IPS DF 4.7 (cell line): ENCODE data around the gene RFX3.

Source experiments
- DNase-seq: peaks from one replicate; pipeline ENCODE4 v3.0.0-alpha.2; 2013; ENCODE audit warnings: low spot score; ENCODE audit errors: extremely low read depth

The RFX3 gene

DNA sequence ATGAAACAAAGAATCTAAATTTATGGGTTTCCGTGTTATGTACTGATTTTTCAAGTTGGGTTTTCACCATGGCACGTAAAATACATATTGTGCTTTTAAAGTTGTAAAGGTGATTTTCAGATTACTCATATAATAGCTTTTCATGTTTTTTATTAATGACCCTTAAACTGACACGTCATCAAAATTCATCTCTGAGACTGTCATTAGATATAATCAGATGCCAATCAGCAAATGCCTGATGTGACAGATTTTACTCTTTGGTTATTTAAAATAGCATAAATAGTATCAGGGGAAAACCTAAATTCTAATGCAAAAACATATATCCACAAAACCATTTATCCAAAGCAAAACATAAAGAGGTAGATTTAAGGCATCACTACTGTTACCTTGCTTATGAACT, 11.0 kb downstream of the RFX3 start:
- no peak for DNase-seq

DNA sequence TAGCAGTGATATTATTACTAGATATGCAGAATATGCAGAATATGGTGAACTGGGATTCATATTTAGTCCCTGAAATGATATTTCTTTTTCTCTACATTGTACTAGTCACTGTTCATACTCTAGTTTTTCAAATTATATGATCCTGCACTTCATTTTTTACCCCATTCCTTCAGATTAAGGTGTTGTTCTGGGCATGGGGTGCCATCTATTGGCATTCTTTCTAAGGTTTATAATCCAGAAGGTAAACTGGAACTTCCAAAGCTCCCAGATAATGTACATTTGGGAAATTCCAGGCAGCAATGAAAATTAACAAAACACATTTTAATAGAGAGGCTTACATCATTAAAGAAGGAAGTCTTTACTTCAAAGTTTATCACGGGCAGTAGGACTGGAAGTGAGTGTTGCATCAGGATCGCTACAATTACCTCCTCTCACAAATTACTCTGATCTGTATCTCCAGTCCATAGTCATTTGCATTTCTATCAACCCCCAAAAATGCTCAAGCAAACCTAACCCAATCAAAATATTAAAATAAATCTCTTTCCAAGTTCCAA, 12.5 kb downstream of the RFX3 start:
- DNase-seq, result no peak

DNA sequence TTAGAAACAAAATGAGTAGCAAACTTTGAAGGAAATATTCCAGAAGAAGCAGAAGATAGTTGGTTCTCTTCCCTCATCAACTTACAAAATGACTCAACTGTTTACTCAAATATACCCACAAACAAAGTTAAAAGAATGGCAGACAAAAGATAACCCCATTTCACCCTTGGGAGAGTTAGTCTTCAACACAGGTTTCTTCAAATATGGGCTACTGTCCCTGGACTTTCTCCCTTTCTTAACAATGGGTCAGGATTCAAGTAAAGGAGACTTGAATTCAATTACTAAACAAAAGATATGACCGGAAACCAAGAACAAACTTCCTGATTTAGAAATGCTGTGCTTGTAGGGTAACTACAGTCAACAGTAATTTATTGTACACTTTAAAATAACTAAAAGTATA, 14.2 kb downstream of the RFX3 start:
- DNase-seq, result no peak

DNA sequence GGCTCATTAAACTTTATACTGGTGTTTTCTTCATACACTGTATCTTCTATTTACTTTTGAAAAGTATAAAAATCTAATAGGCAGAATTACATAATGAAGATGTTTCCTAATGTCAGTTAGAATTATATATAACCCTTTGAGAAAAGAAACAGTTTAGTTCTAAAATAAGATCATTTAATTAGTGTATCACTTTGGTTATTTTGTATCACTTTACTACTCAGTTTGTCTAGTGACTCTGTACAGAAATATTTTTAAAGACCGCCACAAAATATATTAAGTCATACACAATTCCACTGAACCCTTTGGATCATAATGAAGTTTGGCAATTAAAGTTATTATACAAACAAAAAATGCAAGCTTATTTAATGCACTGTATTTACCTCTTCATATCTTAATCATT, 15.0 kb downstream of the RFX3 start:
- no peak for DNase-seq

DNA sequence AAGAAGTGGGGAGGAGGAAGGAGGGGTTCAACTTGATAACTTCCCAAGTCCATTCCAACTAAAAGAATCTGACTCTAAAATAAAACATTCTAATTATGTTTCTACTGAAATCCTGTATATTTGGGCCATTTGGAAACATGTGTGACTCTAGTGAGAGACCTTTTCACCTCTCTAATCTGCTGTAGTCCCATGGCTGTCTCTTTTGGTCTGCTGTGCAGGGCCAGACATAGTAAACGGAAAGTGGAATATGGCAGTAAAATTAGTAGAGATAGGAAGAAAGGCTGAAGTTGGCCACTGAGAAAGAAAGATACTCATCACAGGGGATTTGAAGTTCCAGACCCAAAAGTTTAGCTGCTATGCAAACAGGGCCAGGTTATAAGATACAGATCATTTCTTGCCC, 15.9 kb downstream of the RFX3 start:
- no peak for DNase-seq

DNA sequence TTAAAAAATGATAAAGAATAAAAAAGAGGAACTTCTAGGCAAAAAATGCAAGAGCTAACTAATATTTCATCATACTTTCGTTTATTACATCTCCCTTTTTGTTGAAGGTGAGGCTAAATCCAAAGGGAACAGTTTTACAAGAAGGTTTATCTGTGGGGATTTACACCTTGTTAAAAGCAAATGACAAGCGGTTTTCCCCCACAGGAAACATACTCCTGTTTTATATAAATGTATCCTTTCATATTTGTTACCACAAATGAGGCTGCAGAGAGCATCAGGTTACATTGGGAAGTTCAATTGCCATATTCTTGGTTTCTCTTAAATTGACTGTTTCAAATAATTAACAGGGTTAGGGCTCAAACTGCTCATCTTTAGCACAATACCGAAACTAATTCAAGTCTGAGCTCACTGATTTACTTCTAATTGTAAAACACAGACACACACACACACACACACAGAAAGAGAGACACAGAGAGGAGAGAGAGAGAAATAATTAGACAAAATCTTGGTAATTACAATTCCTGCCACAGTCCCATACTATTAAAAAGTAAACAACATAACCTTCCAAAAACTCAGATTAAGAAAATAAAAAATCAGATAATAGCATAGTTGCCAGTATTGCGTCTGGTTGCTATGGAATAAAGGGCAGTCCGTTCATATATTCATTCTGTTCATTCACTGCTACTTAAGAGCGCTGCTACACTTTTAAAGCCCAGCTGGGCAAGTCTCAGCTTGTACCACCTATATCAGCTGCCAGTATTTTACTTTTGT, 17.1 kb downstream of the RFX3 start:
- no peak for DNase-seq

DNA sequence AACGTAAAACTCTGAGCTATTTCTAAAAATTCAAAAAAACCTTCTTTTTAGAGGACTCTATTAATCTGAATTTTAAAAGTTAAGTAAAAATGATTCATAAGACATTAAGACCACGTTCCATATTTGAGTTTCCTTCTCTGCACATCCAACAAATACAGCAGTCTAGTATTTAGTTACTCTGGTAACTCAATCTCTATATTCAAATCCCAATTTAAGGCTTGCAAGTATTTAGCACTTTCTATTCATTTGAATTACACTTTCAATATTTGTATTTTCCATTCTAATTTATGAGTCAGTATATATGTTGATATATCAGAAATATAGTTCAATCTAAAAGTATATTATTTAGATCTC, 17.7 kb downstream of the RFX3 start:
- no peak for DNase-seq

DNA sequence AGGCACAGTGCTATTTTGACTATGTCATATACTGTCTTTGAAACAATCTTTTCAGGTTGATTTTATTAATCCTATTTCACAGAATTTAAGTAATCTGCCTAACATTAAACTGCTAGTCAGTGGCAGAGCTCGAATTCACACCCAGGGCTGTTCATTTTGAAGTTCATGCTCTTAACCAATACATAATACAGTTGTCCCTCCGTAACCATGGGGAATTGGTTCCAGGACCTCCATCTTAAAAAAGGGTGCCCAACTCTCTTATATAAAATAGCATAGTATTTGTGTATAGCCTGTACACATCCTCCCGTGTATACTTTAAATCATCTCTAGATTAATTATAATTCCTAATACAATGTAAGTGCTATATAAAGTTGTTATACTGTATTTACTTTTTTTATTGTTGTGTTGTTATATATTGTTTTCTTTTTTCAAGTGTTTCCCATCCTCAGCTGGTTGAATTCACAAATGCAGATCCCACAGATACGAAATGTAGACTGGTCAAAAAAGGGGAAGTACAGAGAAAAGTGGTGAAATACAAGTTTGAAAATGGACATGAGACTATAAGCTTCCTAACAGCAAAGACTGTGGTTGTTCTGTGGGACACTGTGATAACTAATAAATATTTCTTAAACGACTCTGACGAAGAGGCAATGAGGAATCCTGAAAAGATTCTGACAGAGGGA, 18.3 kb downstream of the RFX3 start:
- no peak for DNase-seq

DNA sequence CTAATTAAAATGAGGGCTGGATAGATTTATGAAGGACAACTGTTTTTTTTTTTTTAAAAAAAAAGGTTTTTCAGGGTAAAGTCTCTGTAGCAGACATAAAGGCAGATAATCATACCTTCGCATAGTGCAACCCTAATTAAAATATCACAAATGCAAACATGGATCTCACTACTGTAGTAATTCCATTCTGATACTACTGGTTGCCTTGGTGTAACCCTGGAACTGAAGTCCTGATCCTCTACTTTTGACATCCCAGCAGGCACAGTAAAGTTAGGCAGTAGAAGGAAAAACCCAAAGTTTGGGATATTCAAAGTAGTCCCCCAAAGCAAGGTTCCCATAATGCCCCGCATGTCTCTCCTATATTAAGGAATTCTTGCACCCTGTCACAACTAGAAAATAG, 19.6 kb downstream of the RFX3 start:
- DNase-seq, result no peak

DNA sequence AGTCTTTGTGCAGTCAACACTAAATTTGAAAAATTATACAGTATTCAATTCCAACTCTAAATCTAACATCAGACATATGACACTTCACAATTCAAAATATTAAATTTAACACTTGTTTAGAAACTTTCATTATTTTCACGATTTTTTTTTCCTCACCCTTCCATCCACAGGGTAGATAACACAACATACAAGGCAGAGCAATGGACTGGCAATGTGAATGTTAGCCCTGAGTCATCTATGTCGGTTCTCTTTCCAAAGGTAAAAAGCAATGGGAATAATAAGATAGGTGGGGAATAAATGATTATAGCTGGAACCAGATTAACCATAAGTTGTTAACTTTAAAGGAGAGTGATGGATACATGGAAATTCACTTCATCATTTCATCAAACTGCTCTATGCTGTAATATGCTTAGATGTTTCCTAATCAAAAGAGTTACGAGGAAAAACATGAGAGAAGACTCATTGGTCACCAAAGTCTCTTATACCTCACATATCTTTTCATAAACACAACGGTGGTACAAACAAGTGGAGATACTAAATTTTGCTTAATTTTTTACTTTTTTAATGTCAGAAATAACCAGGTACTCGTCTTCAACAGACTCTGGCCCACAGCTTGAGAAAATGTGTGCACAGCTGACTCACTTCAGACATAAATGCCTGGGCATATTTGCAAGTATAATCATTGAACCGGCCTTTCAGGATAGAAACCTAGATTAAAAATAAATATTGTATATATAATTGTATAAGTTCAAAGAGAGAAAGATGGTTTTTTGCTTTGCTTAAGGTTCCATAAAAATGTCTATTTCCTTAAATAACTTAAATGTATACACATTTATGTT, 23.0 kb downstream of the RFX3 start:
- DNase-seq, result no peak

DNA sequence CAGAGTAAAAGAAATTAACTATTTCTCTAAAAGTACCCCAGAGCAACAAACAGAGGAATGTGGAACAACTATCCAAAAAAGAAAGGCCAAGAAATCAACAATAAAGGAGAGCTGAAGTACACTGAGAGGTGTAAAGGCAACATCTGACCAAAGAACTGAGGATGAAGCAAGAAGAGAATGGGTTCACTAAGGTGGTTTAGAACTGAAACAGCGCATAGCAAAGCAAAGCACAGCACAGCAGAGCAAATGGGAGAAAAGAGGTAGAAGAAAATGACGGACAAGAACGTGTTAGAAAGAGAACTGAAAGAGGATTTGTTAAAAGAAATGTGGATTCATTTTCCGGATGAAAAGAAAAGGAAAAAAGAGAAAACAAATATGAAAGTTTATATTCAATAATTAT, 25.8 kb downstream of the RFX3 start:
- DNase-seq, result no peak

DNA sequence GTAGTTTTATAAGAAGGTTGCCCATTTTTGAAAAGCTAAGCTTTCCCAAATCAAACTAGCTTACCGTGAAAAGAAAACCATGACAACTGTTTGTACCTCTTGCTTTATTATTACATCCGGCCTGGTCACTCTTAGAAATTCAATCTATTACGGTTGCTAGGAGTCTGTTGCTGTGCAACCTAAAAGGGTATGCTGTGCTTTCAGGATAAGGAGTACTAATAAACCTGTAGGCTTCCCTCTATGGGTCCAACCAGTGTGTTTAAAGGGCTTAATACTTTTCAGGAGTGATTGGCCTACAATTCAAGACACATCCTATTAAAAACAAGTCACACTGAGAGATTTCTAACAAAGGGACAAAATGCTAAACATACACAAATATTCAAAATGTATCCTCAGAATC, 27.1 kb downstream of the RFX3 start:
- no peak for DNase-seq

DNA sequence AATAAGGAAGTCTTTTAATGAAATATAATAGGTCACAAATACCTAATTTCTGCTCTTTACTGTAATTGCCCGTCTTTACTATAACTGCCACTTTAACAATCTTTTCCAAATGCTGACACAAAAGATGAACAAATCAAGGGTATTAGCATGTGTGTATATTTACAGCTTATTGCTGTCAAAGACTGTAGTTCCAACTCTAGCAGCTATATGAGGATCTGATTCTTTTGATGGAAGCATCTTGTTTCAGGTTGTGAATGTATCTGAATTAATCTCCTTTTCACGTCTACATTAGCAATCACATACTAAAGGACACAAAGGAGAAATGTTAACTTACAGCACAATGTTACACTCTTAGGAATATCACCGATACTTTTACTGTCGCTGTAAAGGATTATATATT, 27.9 kb downstream of the RFX3 start:
- DNase-seq, result no peak

DNA sequence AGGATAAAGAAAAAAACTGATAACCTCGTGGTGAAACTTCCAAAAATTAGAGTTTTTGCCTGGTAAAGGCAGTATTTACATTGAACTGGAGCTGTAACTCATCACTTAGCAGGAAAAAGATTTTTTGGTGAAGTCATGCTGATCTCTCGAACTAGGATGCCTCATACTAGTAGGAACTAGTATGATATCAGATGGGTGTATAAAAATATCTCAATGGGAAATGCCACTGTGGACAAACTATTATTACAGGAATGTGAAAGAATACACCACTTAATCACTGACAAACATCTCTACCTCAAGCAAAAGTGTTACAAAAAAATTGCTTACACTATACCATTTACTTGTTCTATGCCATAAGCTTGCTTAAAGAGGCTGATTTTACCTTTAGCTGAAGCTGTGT, 28.4 kb downstream of the RFX3 start:
- DNase-seq, result no peak

DNA sequence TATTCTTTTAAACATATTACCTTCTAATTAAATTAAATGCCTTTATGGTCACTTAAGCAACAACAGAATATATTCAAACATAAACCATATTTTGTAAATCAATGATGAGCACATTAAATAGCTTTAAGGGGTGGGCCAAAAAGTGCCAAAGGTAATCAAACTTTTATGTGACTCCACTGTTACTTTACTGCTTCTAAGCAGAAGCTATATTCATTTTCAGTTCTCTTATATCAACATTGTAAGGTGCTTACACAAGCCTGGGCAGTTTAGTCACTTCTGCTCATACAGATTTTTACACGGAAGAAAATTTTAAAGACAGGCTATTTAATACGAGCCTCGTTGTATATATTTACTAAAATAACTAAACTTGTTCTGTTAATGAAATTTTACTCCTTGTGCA, 29.9 kb downstream of the RFX3 start:
- no peak for DNase-seq

DNA sequence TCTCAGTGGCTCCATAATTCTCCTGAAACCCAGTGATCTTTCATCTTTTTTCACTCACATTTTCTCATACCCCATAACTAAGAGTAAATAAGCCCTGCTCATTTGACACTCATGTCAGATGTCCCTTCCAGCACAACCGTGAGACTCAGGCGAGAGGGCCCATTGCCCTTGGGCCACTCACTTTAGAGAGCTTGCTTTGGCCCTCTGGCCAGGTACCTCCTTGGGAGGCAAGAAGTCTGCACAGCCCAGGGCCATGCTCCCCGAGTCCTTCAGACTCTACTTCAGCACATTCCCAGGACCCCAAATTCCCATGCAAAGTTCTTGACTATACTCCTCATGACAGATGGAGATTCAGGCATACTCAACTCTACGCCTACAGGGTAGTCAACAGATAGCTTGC, 33.6 kb downstream of the RFX3 start:
- DNase-seq, result no peak

DNA sequence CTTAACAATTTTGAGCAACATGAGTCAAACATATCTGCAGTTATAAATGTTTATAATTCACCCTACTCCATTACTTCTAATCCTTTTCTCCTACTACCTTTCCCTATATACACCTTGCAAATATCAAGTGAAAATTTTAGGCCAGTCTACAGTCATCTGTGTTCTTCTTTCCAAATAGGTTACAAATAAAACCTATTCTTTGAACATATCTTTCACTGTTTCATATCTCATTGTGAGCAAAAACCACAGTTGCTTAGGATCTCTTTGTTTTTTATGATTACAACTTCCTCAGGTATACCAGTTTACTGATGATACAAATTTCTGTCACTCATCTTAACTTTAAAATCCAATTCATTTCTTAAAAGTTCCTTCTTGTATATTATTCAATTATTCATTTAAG, 34.4 kb downstream of the RFX3 start:
- DNase-seq, result no peak

DNA sequence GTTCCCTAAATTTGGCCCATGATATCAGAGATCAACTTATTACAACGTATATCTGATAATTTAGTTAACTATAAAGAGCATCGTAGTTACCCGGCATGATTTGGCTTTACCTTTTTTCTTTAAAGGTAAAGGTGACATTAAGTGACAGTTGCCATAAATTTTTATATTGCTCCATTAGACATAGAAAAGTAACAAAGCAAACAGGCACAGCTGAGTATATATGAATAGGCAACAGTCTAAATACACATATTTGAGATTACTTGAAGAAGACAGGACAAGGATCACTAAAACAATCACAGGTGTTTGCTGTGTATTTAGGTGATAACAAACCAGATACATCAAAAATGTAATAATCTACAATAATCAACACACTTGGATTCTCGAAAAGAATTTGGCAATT, 34.8 kb downstream of the RFX3 start:
- no peak for DNase-seq

DNA sequence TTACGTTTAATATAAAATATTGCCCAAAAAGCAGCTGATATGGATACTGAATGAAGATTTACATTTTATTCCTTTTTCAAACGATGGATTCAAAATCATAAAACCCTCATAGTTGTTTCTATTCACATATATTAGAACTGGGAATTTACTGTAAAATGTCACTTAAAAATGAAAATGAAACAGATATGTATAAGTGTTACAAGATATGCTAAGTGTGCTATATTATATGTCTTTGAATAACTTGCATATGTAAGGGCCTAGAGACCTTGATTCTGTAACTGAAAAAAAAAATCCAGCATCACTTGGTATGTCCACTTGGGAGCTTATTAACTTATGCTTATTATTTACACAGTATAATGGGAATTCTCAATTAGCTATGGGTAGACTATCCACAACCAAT, 43.2 kb downstream of the RFX3 start:
- no peak for DNase-seq

DNA sequence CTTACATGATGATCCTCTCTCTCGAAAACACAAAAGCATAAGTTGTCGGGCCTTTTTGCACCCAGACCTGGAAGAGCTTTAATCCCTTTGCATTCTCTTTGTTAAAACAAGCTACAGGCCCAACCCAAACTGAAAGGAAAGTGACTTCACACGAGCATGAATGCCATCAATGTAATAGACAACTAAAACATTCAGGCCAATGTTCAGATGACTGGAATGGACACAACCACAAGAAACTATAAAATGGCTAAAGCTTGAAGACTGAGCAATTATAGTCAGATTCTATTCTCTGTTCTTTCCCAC, 45.5 kb downstream of the RFX3 start:
- no peak for DNase-seq

DNA sequence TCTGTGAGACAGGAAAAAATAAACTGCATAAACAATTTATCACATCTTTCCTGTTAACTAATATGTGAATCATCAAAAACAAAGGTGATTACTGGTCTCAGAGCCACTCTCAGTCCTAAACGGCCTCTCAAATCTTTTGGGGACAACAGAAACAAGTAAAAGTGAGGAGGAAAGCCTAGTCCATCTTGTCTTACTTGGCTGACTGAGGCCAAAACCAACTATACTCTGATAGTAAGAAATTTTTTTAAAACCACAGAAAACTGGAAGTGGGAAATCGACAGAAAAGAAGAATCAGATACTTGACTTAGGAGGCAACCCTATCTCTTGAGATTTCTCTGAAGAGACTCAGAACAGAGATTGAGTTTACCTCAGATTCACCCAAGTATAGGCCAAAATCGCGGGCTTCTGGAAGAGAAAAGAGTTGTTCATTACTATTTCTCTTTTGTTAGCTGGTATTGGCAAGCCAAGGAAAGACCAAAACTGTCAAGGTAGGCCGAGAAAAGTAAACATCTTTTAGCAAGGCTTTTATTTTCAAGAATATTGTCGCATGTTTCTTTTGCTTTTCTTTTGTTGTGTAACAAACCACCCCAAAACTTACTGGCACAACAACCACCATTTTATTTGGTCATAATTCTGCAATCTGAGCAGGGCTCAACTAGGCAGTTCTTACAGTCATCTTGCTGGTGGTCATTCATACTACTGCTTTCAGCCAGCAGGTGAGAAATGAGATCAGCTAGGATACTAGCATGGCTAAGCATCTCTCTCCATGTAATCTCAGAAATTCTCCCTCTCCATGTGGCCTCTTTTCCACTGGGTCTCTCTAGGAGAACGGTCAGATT, 46.1 kb downstream of the RFX3 start:
- DNase-seq, result no peak

DNA sequence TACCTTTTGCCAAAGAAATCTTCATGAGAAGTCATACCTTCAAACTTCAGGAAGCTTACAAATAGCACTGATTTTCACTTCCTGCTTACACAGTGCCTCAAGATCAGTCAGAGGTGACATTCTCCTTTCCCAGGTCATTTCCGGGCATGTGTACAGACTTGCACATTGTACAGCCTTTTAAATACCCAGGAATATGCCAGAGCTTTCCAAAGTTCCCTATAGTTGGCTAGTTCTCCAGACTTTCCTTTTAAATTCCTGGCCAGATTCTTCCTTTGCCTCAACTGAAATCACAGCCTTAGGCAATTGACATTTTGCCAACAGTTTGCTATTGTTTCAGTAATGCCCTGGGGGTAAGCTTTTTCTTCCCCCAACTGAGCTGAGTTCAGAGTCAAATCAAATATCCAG, 47.2 kb downstream of the RFX3 start:
- DNase-seq, result no peak
